MM.1S (cell line): Measurements from ENCODE around the gene ZCWPW2.

ENCODE experiments used
- DNase-seq: peaks from one replicate; pipeline ENCODE4 v3.0.0-alpha.2; 2015
- H2AFZ ChIP-seq: fragments of 300-600 bp; sonication (generic); 2 replicates; pipeline ENCODE4 v1.6.0; 2016; ENCODE audit warnings: antibody characterized with exemption, low read length
- H3F3A ChIP-seq: fragments of 300-600 bp; sonication (generic); 2 replicates; pipeline ENCODE4 v1.6.1; 2016; ENCODE audit warnings: mild to moderate bottlenecking, antibody characterized with exemption, low read length, moderate library complexity, mixed read lengths; ENCODE audit not compliant: insufficient read depth
- H3K27ac ChIP-seq: fragments of 300-600 bp; sonication (generic); 2 replicates; pipeline ENCODE4 v1.5.1; 2016; ENCODE audit warnings: mild to moderate bottlenecking, low read length
- H3K27me3 ChIP-seq: fragments of 300-600 bp; sonication (generic); replicated peaks from 2 replicates; pipeline ENCODE4 v1.6.0; 2016; ENCODE audit warnings: low read length; ENCODE audit not compliant: insufficient read depth
- H3K36me3 ChIP-seq: fragments of 300-600 bp; sonication (generic); replicated peaks from 2 replicates; pipeline ENCODE4 v1.6.1; 2016; ENCODE audit warnings: mild to moderate bottlenecking, low read length, mixed read lengths; ENCODE audit not compliant: insufficient read depth
- H3K4me1 ChIP-seq: fragments of 300-600 bp; sonication (generic); 2 replicates; pipeline ENCODE4 v1.6.1; 2016; ENCODE audit warnings: low read length, mixed read lengths
- H3K4me2 ChIP-seq: fragments of 300-600 bp; sonication (generic); 2 replicates; pipeline ENCODE4 v1.6.0; 2016; ENCODE audit warnings: low read depth, low read length
- H3K4me3 ChIP-seq: fragments of 300-600 bp; sonication (generic); 2 replicates; pipeline ENCODE4 v1.5.1; 2016; ENCODE audit warnings: low read length, mixed read lengths
- H3K79me2 ChIP-seq: fragments of 300-600 bp; sonication (generic); 2 replicates; pipeline ENCODE4 v1.6.1; 2016; ENCODE audit warnings: mixed run types, low read length, mixed read lengths
- H3K9ac ChIP-seq: fragments of 300-600 bp; sonication (generic); 2 replicates; pipeline ENCODE4 v1.6.1; 2016; ENCODE audit warnings: low read length, mixed read lengths
- H3K9me2 ChIP-seq: fragments of 300-600 bp; sonication (generic); replicated peaks from 2 replicates; pipeline ENCODE4 v1.6.1; 2016; ENCODE audit warnings: mild to moderate bottlenecking, low read length, mixed read lengths; ENCODE audit not compliant: insufficient read depth
- H3K9me3 ChIP-seq: fragments of 300-600 bp; sonication (generic); replicated peaks from 2 replicates; pipeline ENCODE4 v1.6.1; 2016; ENCODE audit warnings: mild to moderate bottlenecking, low read length, mixed read lengths; ENCODE audit not compliant: insufficient read depth
- H4K20me1 ChIP-seq: fragments of 300-600 bp; sonication (generic); 2 replicates; pipeline ENCODE4 v1.6.1; 2016; ENCODE audit warnings: mild to moderate bottlenecking, low read length, moderate library complexity, mixed read lengths; ENCODE audit not compliant: insufficient read depth
- EZH2 ChIP-seq: fragments of 300-600 bp; sonication (generic); optimal IDR thresholded peaks from 2 replicates; pipeline ENCODE3; 2017; ENCODE audit warnings: low read depth, mild to moderate bottlenecking, antibody characterized with exemption, low read length, mixed read lengths
- EZH2phosphoT487 ChIP-seq: fragments of 300-600 bp; sonication (generic); IDR thresholded peaks from 2 replicates; pipeline ENCODE4 v1.6.1; 2018; ENCODE audit warnings: antibody characterized with exemption, low read length
- TF ChIP-seq, protein P1 (sequence below): fragments of 300-600 bp; sonication (generic); IDR thresholded peaks from 2 replicates; pipeline ENCODE4 v1.5.1; 2016; ENCODE audit warnings: antibody characterized with exemption, low read length, mixed read lengths

The ZCWPW2 gene

DNA sequence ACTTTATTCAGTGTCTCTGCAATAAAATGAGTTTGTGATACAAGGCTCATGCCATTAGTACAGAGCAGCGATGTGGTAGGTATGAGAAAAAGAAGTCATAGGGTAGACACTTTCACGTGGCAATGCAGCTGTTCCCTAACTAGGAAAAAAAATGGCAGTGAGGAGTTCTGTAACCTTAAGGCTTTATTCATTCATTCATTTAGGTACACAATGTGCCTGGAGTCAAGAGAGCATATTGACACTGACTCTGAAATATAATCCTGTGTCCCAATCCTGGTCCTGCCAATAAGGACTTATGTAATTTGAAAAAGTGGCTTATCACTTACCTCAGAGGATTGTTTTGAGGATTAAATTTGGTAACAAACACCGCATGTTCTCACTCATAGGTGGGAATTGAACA, 173.1 kb downstream of the ZCWPW2 start:
- Histone ChIP-seq H3K9ac (no peak overlapping the region), H3K27ac (no peak overlapping the region), H3K9me2 (no peaks in the 10 kb centered on the region), H3K4me2 (no peak overlapping the region), H3K27me3 (no peaks in the 10 kb centered on the region), H2AFZ (no peak overlapping the region), H3K4me3 (no peak overlapping the region), H3K36me3 (no peaks in the 10 kb centered on the region), H3K9me3 (no peaks in the 10 kb centered on the region), H3K4me1 (no peaks in the 10 kb centered on the region), H3F3A (no peaks in the 10 kb centered on the region), H4K20me1 (no peaks in the 10 kb centered on the region), H3K79me2 (no peaks in the 10 kb centered on the region)
- DNase-seq: no peak
- TF ChIP-seq EZH2phosphoT487 (no peak), EZH2 (no peak)
- TF ChIP-seq, protein P1, sequence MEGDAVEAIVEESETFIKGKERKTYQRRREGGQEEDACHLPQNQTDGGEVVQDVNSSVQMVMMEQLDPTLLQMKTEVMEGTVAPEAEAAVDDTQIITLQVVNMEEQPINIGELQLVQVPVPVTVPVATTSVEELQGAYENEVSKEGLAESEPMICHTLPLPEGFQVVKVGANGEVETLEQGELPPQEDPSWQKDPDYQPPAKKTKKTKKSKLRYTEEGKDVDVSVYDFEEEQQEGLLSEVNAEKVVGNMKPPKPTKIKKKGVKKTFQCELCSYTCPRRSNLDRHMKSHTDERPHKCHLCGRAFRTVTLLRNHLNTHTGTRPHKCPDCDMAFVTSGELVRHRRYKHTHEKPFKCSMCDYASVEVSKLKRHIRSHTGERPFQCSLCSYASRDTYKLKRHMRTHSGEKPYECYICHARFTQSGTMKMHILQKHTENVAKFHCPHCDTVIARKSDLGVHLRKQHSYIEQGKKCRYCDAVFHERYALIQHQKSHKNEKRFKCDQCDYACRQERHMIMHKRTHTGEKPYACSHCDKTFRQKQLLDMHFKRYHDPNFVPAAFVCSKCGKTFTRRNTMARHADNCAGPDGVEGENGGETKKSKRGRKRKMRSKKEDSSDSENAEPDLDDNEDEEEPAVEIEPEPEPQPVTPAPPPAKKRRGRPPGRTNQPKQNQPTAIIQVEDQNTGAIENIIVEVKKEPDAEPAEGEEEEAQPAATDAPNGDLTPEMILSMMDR: no peak

DNA sequence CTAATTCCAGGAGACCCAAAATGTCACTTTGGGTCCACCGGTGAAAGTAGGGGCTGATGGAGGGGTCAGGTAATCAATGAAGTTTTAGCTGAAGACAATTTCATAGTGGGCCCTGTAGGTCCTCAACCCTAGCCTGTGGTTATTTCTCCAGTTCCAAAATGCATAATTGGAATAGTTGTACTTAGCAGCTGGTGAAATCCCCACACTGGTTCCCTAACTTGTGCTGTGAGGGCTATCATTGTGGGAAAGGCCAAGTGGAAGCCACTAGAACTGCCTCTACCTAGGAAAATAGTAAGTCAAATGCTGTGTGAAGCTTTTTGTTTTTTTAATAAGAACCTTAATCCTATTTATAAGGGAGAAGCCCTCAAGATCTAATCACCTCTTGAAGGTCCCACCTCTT, 193.8 kb downstream of the ZCWPW2 start:
- Histone ChIP-seq H3K9ac (no peak overlapping the region), H3K27ac (no peak overlapping the region), H3F3A (no peaks in the 10 kb centered on the region), H3K79me2 (no peaks in the 10 kb centered on the region), H3K9me2 (no peaks in the 10 kb centered on the region), H3K4me2 (no peak overlapping the region), H3K4me3 (no peak overlapping the region), H3K4me1 (no peaks in the 10 kb centered on the region), H2AFZ (no peak overlapping the region), H3K36me3 (no peaks in the 10 kb centered on the region), H3K27me3 (no peaks in the 10 kb centered on the region), H4K20me1 (no peaks in the 10 kb centered on the region), H3K9me3 (no peaks in the 10 kb centered on the region)
- TF ChIP-seq, protein P1: no peak
- no peak for TF ChIP-seq EZH2phosphoT487
- no peak for TF ChIP-seq EZH2
- DNase-seq: no peak

DNA sequence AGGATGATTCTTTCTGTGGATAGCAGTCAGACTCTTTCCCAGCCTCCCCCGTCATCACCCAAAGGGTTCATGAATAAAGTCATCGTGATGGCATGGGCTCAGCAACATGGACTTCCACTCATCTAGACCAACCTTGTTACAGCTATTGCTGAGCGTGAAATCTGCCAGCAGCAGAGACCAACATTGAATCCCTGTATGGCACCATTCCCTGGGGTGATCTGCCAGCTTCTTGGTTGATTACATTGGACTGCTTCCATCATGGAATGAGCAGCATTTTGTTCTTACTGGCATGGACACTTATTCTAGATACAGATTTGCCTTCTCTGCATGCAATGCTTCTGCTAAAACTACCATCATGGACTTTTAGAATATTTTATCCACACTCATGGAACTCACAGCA, 195.7 kb downstream of the ZCWPW2 start:
- Histone ChIP-seq H3K79me2 (no peaks in the 10 kb centered on the region), H3K27ac (no peak overlapping the region), H4K20me1 (no peaks in the 10 kb centered on the region), H3K27me3 (no peaks in the 10 kb centered on the region), H3K9me2 (no peaks in the 10 kb centered on the region), H3F3A (no peaks in the 10 kb centered on the region), H2AFZ (no peak overlapping the region), H3K9me3 (no peaks in the 10 kb centered on the region), H3K4me2 (no peak overlapping the region), H3K4me3 (no peak overlapping the region), H3K9ac (no peak overlapping the region), H3K36me3 (no peaks in the 10 kb centered on the region), H3K4me1 (no peaks in the 10 kb centered on the region)
- no peak for DNase-seq
- TF ChIP-seq, protein P1: no peak
- TF ChIP-seq EZH2 (no peak), EZH2phosphoT487 (no peak)
